HG03108 (cell line): ENCODE measurements around the gene SLC39A11.

Experiments used
- ATAC-seq: cut with Tn5 transposase; IDR thresholded peaks from one replicate; pipeline ENCODE4 v1.9.1; 2021; ENCODE audit warnings: moderate library complexity; ENCODE audit not compliant: unreplicated experiment

Gene SLC39A11

GRCh38 chr17:72609501-72609900 lies 483.0 kb downstream of the SLC39A11 start:
- no peak for ATAC-seq

GRCh38 chr17:72608436-72608835 lies 484.1 kb downstream of the SLC39A11 start:
- no peak for ATAC-seq

- no peak for ATAC-seq
These were observed 485.8 kb downstream of the SLC39A11 start for GRCh38 chr17:72606656-72607055.

- no peak for ATAC-seq
These were observed 486.9 kb downstream of the SLC39A11 start for GRCh38 chr17:72605543-72605942.

- no peak for ATAC-seq
These were observed 488.0 kb downstream of the SLC39A11 start for GRCh38 chr17:72604518-72604917.

- ATAC-seq: no peak
These were observed 488.9 kb downstream of the SLC39A11 start for GRCh38 chr17:72603420-72604242.

- no peak for ATAC-seq
These were observed 489.7 kb downstream of the SLC39A11 start for GRCh38 chr17:72602517-72603419.

- ATAC-seq: no peak
These were observed 491.6 kb downstream of the SLC39A11 start for GRCh38 chr17:72600934-72601333.

- ATAC-seq: no peak
These were observed 492.6 kb downstream of the SLC39A11 start for GRCh38 chr17:72599891-72600290.

GRCh38 chr17:72598695-72599094 lies 493.8 kb downstream of the SLC39A11 start:
- ATAC-seq: no peak

GRCh38 chr17:72597354-72598087 lies 495.0 kb downstream of the SLC39A11 start:
- no peak for ATAC-seq
